NCI-H187 (cell line): ENCODE data around the gene TMEM260.
"Not testable (repeated sequence)": the region's sequence is repeated elsewhere in the genome, so short reads cannot be mapped to it uniquely, and the experiment has no call there.

ENCODE experiments used
- DNase-seq, 2 experiments: peaks; one replicate each; lab custom pipeline; 2025; lab: John Stamatoyannopoulos, UW

TMEM260 gene

DNA sequence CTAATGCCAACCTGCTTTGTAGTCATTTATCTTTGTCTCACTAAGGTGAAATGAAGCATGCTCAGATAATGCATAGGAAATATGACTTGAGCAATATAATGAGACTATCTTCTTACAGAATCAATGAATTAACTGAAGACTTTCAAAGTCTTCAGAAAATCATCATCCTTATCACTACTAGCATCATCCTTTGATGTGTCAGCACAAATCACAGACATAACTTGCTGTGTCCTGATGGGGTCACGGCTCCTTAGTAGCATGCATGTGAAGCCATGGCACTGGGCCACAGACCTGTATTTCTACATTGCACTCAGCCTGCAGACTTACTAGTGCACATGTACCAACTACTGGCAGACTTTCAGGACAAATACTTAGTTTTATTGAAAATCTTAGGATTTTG is 18.9 kb downstream of the TMEM260 start:
- no peak for DNase-seq

DNA sequence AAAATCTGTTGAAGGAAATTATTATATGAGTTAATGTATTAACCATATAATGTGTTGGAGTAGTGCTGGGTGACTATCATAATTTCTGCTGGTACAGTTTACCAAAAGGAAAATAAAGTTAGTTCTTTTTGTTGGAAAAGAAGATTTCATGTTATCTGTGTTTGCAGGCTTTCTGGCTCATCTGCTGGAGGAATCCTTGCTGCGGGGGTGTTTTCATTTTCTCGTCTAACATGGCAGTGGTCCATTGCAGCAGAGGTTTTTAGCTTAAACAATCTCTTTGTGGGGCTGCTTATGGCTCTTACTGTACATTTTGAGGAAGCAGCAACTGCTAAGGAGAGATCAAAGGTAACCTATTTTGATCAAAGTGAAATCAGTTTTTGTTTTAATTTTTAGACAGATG is 24.1 kb downstream of the TMEM260 start:
- no peak for DNase-seq

DNA sequence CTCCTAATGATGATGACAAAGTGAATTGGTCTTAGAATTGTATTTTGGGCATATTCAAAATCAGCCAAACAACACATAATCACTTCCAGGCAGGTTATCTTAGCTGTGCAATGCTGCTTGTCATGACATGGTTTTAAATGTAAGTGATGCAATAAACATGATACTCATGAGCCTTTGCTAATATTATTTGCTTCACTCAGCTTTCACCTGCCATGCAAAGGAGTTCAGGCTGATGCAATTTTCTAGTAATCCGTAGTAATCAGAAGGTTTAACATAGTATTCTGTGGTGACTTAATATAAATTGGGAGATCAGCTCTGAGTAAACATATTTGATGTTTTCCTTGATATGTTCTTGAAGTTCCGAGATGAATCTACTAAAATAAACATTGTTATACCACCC is 29.1 kb downstream of the TMEM260 start:
- no peak for DNase-seq

DNA sequence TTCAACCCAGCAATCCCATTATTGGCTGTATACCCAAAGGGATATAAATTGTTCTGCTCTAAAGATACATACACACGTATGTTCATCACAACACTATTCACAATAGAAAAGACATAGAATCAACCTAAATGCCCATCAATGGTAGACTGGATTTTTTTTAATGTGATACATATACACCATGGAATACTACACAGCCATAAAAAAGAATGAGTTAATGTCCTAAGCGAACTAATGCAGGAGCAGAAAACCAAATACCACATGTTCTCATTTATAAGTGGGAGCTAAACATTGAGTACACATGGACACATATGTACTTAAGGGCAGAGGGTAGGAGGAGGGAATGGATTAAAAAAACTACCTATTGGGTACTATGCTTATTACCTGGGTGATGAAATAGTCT is 32.1 kb downstream of the TMEM260 start:
- not testable (repeated sequence) for DNase-seq

DNA sequence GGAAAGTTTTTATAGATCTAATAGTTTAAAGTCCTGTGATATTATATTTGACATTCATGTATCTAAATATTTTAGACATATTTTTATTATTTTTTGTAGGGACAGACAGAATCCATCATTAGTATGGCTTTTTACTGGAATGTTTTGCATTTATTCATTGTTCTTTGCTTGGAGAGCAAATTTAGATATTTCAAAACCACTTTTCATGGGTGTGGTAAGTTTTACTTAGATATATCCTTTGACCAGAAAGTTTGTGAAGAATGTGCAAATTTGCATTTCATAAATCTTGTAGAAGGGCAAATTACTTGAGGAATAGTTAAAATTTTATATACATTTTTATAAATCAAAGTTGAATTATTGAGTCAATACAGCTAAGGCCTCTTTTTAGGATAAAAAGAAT is 37.5 kb downstream of the TMEM260 start:
- no peak for DNase-seq

DNA sequence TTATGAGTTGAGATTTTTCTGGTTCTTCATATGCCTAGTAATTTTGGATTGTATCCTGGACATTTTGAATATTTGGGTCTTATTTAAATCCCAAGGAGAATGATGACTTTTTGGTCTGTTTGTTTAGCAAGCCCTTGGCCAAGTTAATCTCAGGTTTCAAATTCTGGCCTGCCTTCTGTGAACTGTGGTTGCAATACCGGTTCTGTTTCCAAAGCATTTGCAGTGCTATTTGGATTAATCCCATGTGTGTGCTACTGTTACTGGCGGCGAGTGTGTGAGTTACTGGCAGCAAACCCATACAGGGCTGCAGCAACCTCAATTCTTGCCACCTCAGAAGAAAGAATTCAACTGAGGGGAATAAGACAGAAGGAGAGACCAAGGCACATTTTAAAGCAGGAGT is 51.1 kb downstream of the TMEM260 start:
- no peak for DNase-seq

DNA sequence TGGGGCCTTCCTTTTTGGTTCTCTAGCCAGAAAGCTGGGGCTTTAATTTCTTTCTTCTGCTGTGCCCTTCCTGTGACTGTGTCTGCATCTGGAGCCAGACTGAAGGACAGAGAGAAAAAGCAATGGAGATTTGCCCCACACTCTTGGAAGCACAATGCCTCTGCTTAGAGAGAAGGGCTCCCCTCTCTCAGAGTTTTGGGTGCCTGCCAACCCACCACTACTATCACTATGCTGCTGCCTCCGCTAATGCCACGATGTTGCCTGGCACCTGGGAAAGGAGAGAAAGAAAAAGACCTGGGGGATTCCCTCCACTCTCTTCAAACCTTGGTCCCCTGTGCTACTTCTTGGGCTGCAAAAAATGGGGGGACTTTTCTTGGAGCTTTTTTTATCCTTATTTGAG is 52.6 kb downstream of the TMEM260 start:
- DNase-seq = no peak

DNA sequence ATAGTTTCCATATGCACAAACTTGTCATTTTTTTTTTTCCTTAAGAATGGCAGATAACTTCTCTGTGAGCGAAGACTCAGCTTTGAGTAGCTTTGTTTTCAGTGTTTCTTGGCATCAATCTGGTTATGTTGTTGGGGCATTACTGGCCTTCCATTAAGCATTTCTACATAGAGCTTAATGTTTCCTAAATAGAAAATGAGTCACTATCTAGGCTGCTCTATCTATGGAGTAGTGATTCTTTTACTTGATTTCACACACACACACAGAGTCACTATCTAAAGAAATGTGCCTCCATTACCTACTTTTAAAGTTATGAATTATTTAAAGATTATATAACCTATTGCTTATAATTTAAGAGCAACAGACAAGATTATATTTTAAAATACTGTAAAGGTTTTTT is 53.9 kb downstream of the TMEM260 start:
- DNase-seq = no peak

DNA sequence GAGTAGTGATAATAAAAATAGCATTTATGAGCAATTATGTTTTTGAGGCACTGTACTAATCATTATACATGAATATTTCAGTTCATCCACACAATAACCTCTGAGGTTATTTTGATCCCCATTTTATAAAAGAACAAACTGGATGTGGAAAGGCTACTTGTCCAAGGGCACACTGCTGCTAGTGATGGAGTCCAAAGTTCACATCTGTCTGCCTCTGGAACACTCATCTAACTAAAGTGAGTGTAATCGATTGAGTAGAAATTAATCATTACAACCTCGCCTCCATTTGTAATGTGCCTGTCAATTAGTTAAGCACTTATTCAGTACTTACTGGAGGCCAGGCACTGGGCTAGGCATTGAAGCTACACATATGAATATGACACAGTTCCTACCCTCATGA is 55.4 kb downstream of the TMEM260 start:
- DNase-seq = no peak

DNA sequence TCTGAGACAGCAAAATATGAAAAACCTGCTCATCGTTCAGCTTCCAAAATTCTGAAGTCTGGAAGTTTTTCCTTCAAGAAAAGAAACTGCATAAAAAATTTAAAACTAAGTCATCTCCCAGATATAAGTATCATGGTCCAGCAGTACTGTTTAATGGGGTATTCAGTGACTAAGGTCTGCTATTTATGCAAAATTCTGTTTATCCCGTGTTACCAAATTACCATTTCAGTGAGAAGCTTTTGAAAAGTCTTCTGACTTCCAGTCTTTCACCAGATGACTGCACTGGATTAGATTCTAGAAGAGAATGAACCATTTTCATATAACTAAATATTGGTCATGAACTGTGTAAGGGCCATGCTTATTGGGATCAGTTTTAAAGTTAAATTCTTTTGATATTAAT is 67.9 kb downstream of the TMEM260 start:
- no peak for DNase-seq

DNA sequence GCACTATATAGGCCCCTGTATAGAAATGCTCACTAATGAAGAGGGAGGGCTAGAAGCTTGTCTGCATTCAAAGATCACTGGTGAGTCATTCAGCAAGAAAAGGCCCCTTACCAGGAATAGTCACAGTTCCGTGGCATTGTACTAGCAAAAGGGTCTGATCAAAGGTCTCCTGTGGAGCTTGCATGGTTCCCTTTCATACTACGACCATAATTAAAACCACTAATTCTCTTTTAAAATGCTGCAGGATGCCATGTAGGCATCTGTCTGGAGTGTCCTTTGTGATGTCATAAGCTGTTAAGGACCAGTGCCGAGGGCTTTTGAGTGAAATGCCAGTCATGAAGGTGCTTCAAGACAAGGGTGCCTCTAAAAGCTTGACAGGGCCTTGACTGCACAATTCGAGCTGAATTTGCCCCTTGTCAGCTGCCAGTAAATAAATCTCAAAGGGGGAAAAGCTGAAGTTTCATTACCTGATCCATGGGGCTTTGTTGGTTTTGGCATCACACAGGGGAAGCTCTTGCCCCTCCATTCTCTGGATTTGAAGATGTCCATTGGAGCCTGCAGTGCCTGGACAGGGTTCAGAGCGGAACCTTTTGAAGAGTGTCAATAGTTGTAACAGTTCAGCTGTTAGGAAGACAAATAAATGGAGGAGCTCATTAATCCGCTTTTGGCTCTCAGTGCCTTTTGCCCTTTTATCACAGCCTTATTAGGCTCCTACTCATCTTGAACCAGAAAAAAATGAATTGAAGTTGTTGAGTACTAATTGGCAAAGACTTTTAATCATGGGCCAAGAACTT is 69.1 kb downstream of the TMEM260 start:
- peak; percentile 40 to 41 for DNase-seq

DNA sequence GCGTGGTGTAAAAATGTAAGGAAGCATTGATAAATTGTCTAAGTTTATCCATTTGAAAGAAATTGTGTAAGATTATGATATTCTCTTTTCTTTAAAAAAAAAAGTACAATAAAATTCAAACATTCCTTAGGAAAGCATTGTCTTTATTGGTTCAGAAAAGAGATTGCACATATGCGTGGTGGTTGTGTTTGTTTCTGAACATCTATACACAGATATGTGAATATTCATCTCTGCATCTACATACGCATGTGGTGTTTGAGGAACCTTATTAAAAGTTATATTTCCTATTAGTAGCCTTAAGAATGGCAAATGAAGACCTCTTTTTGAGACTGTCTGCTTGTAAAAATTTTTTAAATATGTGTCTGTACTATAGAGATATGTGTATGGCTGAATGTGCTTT is 69.8 kb downstream of the TMEM260 start:
- no peak for DNase-seq

DNA sequence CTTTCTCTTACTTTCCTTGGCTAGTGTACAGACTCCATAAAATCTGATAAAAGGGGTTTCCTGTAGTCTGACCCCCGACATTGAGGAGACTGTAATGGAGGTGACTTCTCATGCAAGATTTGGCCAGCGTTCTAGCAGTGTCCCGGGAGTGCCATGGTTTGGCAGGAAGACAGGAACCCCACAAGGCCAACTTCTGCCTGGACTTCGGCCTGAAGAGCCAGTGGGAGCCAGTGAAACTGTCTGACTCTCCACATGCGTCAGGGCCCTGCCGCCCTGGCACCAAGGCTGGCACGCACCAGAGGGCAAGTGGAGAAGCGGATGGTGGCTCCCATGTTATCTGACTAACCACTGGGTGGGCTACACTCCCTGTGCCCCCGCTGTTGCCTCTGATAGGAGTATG is 70.5 kb downstream of the TMEM260 start:
- no peak for DNase-seq

DNA sequence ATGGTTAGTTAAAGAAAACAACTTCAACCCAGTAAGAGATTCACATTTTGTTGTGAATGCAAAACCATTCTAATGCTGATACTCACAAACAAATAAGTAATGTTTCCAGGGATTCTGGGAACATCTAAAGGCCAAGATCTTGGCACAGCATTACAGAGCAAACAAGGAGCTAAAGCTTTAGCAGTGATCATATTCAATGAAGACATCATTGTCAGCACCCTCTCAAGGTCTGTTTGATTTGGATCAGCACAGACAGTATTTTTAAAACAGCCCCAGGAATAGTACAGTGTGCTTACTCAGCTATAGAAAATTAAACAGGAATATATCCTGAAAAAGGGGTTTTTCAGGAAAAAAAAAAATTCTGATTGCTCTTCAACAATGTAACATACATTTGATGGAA is 71.4 kb downstream of the TMEM260 start:
- no peak for DNase-seq

DNA sequence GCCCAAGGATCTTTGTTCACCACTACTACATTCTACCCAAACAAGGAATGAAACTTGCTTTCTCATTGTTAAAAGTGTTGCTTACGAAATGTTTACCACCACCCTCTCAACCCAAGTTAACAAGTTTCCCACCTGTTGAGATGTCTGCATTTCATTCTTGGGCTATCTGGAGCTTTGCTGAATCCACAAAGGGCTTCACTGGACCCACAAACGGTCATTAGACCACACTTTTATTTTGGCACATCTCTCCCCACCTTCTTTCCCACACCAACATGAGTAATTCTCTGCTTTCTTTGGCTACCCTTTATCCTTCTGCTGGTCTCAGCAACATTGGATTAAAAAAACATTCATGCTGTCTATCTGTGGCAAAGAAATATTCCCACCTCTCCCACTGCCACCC is 78.0 kb downstream of the TMEM260 start:
- DNase-seq = no peak

DNA sequence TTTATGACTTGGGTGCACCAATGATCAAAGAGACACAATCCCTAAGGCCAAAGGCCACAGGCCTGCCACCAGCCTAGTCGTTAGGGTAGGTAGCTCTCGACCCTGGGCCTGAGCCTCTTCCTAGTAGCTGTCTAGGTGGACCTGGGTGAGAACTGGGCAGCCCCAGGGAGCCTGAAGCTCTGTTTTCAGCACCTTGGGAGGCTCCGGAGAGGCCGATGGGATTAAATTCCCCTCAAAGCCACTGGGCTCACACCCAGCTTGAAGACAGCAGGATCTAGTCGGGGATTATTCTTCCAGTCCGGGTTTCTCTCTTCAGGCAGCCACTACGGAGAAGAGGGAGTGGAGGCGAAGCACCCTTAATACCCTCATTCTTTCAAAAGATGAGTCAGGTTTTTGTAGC is 79.8 kb downstream of the TMEM260 start:
- no peak for DNase-seq

DNA sequence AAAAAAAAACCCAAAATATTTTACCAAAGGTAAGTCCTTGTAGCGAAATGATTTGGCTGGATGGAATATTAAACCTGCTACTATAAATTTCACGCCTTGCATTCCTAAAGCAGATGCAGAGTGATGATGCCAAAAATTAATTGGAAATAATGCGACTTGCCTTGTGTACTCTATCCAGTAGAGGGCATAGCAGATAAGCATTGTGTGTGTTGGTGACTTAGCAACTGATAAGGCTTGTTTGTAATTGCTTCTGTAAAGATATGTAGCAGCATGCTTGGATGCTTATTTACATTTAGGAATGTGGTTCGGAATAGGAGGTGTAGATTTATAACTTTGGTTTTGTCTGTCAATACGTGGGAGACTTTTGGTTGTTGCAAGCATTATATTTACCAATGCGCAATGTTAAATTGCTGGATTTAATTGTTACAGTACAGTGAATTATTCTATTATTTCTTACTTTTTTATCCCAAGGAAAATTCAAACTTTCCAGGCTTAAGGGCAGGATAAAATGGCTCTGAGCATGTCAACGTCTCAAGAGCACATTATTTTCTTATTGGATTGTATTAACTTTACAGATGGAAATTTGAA is 80.5 kb downstream of the TMEM260 start:
- no peak for DNase-seq

DNA sequence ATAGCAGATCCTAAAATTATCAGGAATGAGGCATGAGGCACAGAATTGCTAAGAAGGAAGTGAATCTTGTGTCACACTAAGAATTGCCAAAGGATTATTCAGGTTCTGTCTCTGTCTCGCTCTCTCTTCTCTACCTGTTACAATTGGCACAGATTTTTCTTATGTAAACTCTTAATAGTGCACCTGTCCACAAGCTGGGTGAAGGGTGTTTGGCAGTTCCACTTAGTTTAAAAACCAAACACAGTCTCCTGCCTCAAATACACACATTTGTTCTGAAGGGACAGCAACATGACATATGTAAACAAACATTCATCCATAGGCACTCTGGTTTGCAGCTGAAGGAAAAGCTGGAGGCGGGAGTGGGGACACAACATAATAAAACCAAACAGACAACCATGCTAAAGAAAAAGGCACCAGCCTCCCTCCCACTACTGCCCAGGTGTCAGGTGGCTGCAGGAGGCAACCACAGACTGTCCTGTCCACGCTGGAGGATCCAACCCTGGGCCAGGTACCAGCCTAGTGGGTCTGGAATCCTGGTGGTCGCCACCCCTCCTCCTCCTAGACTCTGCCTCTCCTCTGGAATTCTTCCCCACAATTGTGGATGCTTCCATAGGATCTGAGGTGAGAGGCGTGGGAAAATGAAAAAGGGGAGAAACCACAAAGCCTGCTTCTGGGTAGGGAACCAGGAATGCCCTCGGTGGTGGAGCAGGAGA is 81.2 kb downstream of the TMEM260 start:
- DNase-seq = no peak

DNA sequence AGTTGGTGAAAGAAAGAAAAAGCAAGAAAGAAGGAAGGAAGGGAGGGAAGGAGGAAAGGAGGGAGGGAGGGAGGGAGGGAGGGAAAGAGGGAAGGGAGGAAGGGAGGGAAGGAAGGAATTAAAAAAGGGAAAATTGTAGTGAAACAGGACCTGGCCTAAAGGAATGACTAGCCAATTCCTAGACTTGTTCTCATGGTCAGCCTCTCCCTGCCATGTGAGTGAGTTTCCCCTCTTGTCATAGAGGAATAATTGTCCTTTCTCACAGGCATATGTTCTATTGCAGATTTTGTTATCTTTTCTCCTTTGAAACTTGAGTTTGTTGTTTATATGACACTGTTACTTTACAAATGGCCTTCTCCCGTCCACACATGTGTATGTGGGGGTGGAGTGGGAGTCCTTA is 81.9 kb downstream of the TMEM260 start:
- DNase-seq = no peak

DNA sequence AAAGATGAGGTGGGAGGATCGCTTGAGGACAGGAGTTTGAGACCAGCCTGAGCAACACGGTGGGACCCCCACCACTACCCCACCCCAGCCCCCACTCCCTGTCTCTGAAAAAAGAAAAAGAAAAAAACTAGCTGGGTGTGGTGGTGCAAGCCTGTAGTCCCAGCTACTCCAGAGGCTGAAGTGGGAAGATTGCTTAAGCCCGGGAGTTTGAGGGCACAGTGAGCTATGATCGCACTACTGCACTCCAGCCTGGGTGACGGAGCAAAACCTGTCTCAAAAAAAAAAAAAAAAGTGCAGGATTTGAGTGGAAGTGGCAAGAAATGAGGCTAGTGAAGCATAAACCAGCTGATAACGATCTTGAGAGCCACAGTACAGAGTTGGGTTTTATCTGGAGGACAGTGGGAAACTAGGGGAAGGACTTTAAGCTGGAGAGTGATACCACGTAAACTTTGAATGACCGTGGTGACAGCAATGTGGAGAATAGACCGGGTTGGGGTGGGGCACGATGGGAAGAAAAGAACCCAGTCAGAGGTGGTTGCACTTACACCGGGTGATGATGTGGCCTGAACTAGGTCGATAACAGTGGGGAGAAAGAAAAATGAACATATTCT is 85.3 kb downstream of the TMEM260 start:
- no peak for DNase-seq

DNA sequence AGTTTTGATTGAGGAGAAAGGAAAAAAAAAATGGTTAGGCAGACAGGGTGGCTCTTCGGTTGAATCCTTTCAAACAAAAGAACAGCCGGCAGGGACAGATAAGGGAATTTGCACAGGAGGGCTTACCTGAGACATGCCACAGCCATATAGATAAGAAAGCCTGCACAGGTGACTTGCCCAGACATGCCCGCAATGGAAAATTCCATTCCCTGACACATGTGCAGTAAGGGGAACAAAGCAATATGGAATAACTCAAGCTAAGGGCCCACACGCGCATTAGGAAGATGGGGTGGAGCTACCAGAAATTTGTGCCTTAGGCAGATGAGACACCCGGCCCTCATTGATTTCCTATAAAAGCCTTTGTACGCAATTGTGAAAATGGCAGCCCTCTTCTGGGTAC is 86.7 kb downstream of the TMEM260 start:
- no peak for DNase-seq

DNA sequence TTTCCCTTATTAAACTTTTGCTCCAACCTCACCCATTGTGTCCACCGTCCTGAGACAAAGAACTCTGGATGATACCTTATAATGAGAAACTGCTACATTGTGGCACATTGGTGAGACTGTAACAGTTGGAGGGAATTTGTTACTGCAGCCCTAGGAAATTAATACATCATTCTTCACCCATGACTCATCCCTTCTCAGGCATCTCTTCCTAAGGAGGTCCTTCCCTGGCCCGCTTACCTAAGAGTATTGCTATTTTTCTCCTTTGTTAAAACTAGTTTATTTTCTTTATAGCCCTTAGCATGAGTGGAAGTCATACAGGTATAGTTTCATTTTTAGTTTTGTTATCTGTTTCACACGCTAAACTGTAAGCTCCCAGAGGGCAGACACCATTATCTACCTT is 87.1 kb downstream of the TMEM260 start:
- no peak for DNase-seq

DNA sequence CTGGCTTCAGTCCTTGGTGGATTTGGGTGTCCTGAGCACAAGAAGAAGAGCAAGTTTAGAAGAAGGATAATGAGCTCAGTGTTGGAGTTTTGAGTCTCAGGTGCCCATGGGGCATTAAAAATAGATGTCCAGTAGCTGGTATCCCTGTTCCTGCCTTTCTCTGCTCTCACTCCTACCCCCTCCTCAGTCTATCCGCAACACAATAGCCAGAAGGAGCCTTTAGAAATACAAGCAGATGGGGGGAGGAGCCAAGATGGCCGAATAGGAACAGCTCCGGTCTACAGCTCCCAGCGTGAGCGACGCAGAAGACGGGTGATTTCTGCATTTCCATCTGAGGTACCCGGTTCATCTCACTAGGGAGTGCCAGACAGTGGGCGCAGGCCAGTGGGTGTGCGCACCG is 87.7 kb downstream of the TMEM260 start:
- DNase-seq = not testable (repeated sequence)
